Urinary bladder (tissue), 4 donors: ENCODE results near the gene CLEC4F. TPM values are rescaled to one million over a fixed set of nuclear protein-coding genes. Genes with fewer than 3 reads are reported as not detected.
A peak's percentile ranks its signal among the peaks of the same experiment; 100 is the strongest.

ENCODE experiments used
- DNase-seq: peaks from one replicate; pipeline ENCODE4 v3.0.0-alpha.2; 2015; ENCODE audit errors: extremely low spot score
- H3K27ac ChIP-seq: one replicate; pipeline ENCODE4 v1.5.1; 2013; ENCODE audit warnings: low read depth, mild to moderate bottlenecking, moderate library complexity
- H3K36me3 ChIP-seq: one replicate; pipeline ENCODE4 v1.6.1; 2013; ENCODE audit warnings: mild to moderate bottlenecking, moderate library complexity; ENCODE audit not compliant: insufficient read depth
- H3K4me1 ChIP-seq: one replicate; pipeline ENCODE4 v1.6.1; 2013; ENCODE audit warnings: mild to moderate bottlenecking, moderate library complexity; ENCODE audit not compliant: insufficient read depth
- H3K4me3 ChIP-seq: one replicate; pipeline ENCODE4 v1.5.1; 2013; ENCODE audit warnings: low read depth, low read length
- WGBS: extraction: QIAGEN DNeasy Blood & Tissue Kit; methylation state at CpG from one replicate; pipeline ENCODE4 v1.1.7; 2013; 5-methylcytosine and 5-hydroxymethylcytosine counted together
- polyA plus RNA-seq: library from polyadenylated mRNA; stranded (reverse); fragments of 200-250 nt; gene quantifications from one replicate; pipeline ENCODE4 v1.2.3, GENCODE V29; 2013
- small RNA-seq: library from RNA; depleted of rRNA; stranded (forward); fragments of <200 nt; gene quantifications from one replicate; pipeline ENCODE3, GENCODE V24; 2014
- total RNA-seq: library from RNA; depleted of rRNA; stranded (reverse); fragments of >200 nt; gene quantifications from one replicate; pipeline ENCODE4 v1.2.3, GENCODE V29; 2014
- donor health status: healthy with polysubstance abuse.
- donor health status: healthy.

Gene CLEC4F
- total and polyA plus RNA-seq, 2 donors: 0.03 TPM; not detected in 1

- no peak within 1 kb of the TSS for H3K27ac ChIP-seq
These were observed 52.5 kb downstream of the CLEC4F start, which contains the start of gene ADD2 for GRCh38 chr2:70767699-70768589. TSS of gene ADD2 (minus strand) at chr2:70768200. CDS start at chr2:70706408, 61,792 bp downstream.

GRCh38 chr2:70767079-70767698, 53.2 kb downstream of the CLEC4F start:
- no peak for DNase-seq
- peaks cover 3% of the 10 kb centered on the region for H3K4me1 ChIP-seq
- under 1% methylated on average over 51 of the region's 51 CpGs for whole genome bisulfite sequencing
- H3K27ac ChIP-seq: no peak overlapping the region
- no peaks in the 10 kb centered on the region for H3K36me3 ChIP-seq
- H3K4me3 ChIP-seq: peak overlapping the region; percentile 23

More at GRCh38 chr2:70767699-70768589, 52.5 kb downstream of the CLEC4F start, which contains the start of gene ADD2:
- peak; percentile 21 for DNase-seq
- WGBS: 2% methylated on average over 74 of the region's 74 CpGs
- Histone ChIP-seq H3K4me3 (peak within 1 kb of the TSS; percentile 23), H3K4me1 (peaks cover 3% of the 10 kb centered on the region), H3K36me3 (no peaks in the 10 kb centered on the region)

GRCh38 chr2:70766357-70767078, 53.9 kb downstream of the CLEC4F start:
- WGBS: 13% methylated on average over 7 of the region's 7 CpGs
- Histone ChIP-seq H3K36me3 (no peaks in the 10 kb centered on the region), H3K27ac (no peak overlapping the region), H3K4me1 (peaks cover 3% of the 10 kb centered on the region), H3K4me3 (no peak overlapping the region)
- DNase-seq: no peak

GRCh38 chr2:70765507-70765906, 54.9 kb downstream of the CLEC4F start:
- no peak for DNase-seq
- Histone ChIP-seq H3K4me1 (peaks cover 3% of the 10 kb centered on the region), H3K4me3 (no peak overlapping the region), H3K36me3 (no peaks in the 10 kb centered on the region), H3K27ac (no peak overlapping the region)
- 84% methylated on average over 7 of the region's 7 CpGs for WGBS

GRCh38 chr2:70759446-70759845, 61.0 kb downstream of the CLEC4F start:
- no peaks in the 10 kb centered on the region for H3K36me3 ChIP-seq
- no peak overlapping the region for H3K27ac ChIP-seq
- WGBS: 52% methylated on average over 1 of the region's 1 CpG
- no peak overlapping the region for H3K4me3 ChIP-seq
- no peak for DNase-seq
- no peaks in the 10 kb centered on the region for H3K4me1 ChIP-seq

Small RNA genes within 50 kb of the gene (small RNA-seq; reads per million reads assigned to genes)
- not detected for gene HMGN2P21

Other genes starting within 250 kb of the CLEC4F start
- gene ADD2, start 52.4 kb downstream of the CLEC4F start, total RNA-seq: 3.5 TPM
- 0.33 TPM for gene ADD2, start 52.4 kb downstream of the CLEC4F start, polyA plus RNA-seq
- not detected for gene FIGLA, start 30.0 kb downstream of the CLEC4F start, total RNA-seq
- gene FIGLA, start 30.0 kb downstream of the CLEC4F start, polyA plus RNA-seq: not detected
- not detected for gene CD207, start 15.2 kb upstream of the CLEC4F start, total RNA-seq
- gene CD207, start 15.2 kb upstream of the CLEC4F start, polyA plus RNA-seq: 0.06 TPM
- not detected for gene VAX2, start 80.0 kb upstream of the CLEC4F start, total RNA-seq
- 0.20 TPM for gene VAX2, start 80.0 kb upstream of the CLEC4F start, polyA plus RNA-seq
- 0.63 TPM for gene ATP6V1B1, start 115.3 kb upstream of the CLEC4F start, total RNA-seq
- gene ATP6V1B1, start 115.3 kb upstream of the CLEC4F start, polyA plus RNA-seq: 0.27 TPM
- 1.8 TPM for gene ANKRD53, start 158.0 kb upstream of the CLEC4F start, total RNA-seq
- 2.9 TPM for gene ANKRD53, start 158.0 kb upstream of the CLEC4F start, polyA plus RNA-seq
- gene TEX261, start 174.3 kb upstream of the CLEC4F start, total RNA-seq: 25.0 TPM
- 44.4 TPM for gene TEX261, start 174.3 kb upstream of the CLEC4F start, polyA plus RNA-seq
- 41.8 TPM for gene NAGK, start 248.0 kb upstream of the CLEC4F start, total RNA-seq
- 93.8 TPM for gene NAGK, start 248.0 kb upstream of the CLEC4F start, polyA plus RNA-seq